ENCODE results near the gene CABYR. TPM values are rescaled to one million over a fixed set of nuclear protein-coding genes. Genes with fewer than 3 reads are reported as not detected.

Gene CABYR
- total RNA-seq, 3 donors from 2014 or later = 0.64 to 5.9 (median 4.5) TPM

GRCh38 chr18:24196764-24197163 lies 57.9 kb downstream of the CABYR start:
- peaks cover 4% of the 10 kb centered on the region for H3K36me3 ChIP-seq
- intact Hi-C loops (cut with DNase I; ENCODE audit: low total_unique reads) = no loop called here
- H3K27me3 ChIP-seq = no peaks in the 10 kb centered on the region
- H3K27ac ChIP-seq = no peak overlapping the region
- no peaks in the 10 kb centered on the region for H3K9me3 ChIP-seq
- DNase-seq (ENCODE audit: low spot score in 2 of 2) = no peak
- H3K4me1 ChIP-seq = no peaks in the 10 kb centered on the region
- H3K4me3 ChIP-seq = no peak overlapping the region
- TF ChIP-seq POLR2A (IDR thresholded peaks at IDR 0.05) (no peak), POLR2AphosphoS5 (IDR thresholded peaks at IDR 0.05) (no peak), CTCF (IDR thresholded peaks at IDR 0.05) (no peak)

- Histone ChIP-seq H3K27ac (no peak overlapping the region), H3K36me3 (peaks cover 4% of the 10 kb centered on the region), H3K9me3 (no peaks in the 10 kb centered on the region), H3K4me3 (no peak overlapping the region), H3K27me3 (no peaks in the 10 kb centered on the region), H3K4me1 (no peaks in the 10 kb centered on the region)
- intact Hi-C loops (cut with DNase I; ENCODE audit: low total_unique reads) = no loop called here
- DNase-seq (ENCODE audit: low spot score in 2 of 2) = no peak
- TF ChIP-seq CTCF (IDR thresholded peaks at IDR 0.05) = no peak
- TF ChIP-seq POLR2AphosphoS5 (IDR thresholded peaks at IDR 0.05) = no peak
- TF ChIP-seq POLR2A (IDR thresholded peaks at IDR 0.05) = no peak
These were observed 58.5 kb downstream of the CABYR start for GRCh38 chr18:24197412-24197811.

GRCh38 chr18:24198461-24198860 lies 59.6 kb downstream of the CABYR start:
- no peak overlapping the region for H3K4me3 ChIP-seq
- TF ChIP-seq POLR2AphosphoS5 (IDR thresholded peaks at IDR 0.05) = no peak
- no peak for TF ChIP-seq CTCF (IDR thresholded peaks at IDR 0.05)
- no peak for TF ChIP-seq POLR2A (IDR thresholded peaks at IDR 0.05)
- H3K9me3 ChIP-seq = no peaks in the 10 kb centered on the region
- no peak for DNase-seq (ENCODE audit: low spot score in 2 of 2)
- H3K4me1 ChIP-seq = no peaks in the 10 kb centered on the region
- no peak overlapping the region for H3K27ac ChIP-seq
- H3K27me3 ChIP-seq = no peaks in the 10 kb centered on the region
- H3K36me3 ChIP-seq = peaks cover 4% of the 10 kb centered on the region
- intact Hi-C loops (cut with DNase I; ENCODE audit: low total_unique reads) = no loop called here

- Histone ChIP-seq H3K9me3 (no peaks in the 10 kb centered on the region), H3K4me1 (no peaks in the 10 kb centered on the region), H3K4me3 (no peak overlapping the region), H3K27ac (no peak overlapping the region), H3K27me3 (no peaks in the 10 kb centered on the region), H3K36me3 (no peaks in the 10 kb centered on the region)
- intact Hi-C loops (cut with DNase I; ENCODE audit: low total_unique reads) = no loop called here
- TF ChIP-seq POLR2AphosphoS5 (IDR thresholded peaks at IDR 0.05) = no peak
- no peak for DNase-seq (ENCODE audit: low spot score in 2 of 2)
These were observed 60.6 kb downstream of the CABYR start for GRCh38 chr18:24199372-24199962.

- Histone ChIP-seq H3K4me1 (no peaks in the 10 kb centered on the region), H3K9me3 (no peaks in the 10 kb centered on the region), H3K27me3 (no peaks in the 10 kb centered on the region), H3K4me3 (no peak overlapping the region), H3K36me3 (no peaks in the 10 kb centered on the region), H3K27ac (no peak overlapping the region)
- no peak for TF ChIP-seq POLR2A (IDR thresholded peaks at IDR 0.05)
- TF ChIP-seq CTCF (IDR thresholded peaks at IDR 0.05) = no peak
- no peak for TF ChIP-seq POLR2AphosphoS5 (IDR thresholded peaks at IDR 0.05)
- intact Hi-C loops (cut with DNase I; ENCODE audit: low total_unique reads) = no loop called here
- DNase-seq (ENCODE audit: low spot score in 2 of 2) = no peak
These were observed 61.8 kb downstream of the CABYR start for GRCh38 chr18:24200494-24201290.

Measured in breast epithelium (tissue), 4 donors.